GM10248 (cell line): ENCODE results near the gene HOXA6.

Experiments
- CTCF ChIA-PET: fragments of 300-600 bp; sonication (Branson Sonifier 250); formaldehyde crosslinking; extraction: SDS; loops from one replicate; lab custom pipeline; 2021; ENCODE audit warnings: antibody characterized with exemption; lab: Yijun Ruan, JAX
- POLR2A ChIA-PET: fragments of 350-650 bp; sonication (Branson Sonifier 250); formaldehyde crosslinking; extraction: SDS; loops from one replicate; lab custom pipeline; 2020; ENCODE audit warnings: antibody characterized with exemption; lab: Yijun Ruan, JAX
- DNase-seq: peaks from one replicate; pipeline ENCODE4 v3.0.0; 2012; ENCODE audit errors: extremely low spot score
- TF ChIP-seq, protein P1 (sequence below): IDR thresholded peaks from 2 replicates; pipeline ENCODE4 v1.5.1; 2012; ENCODE audit warnings: mild to moderate bottlenecking, low read depth; ENCODE audit errors: extremely low read depth, missing control alignments, control extremely low read depth

Gene HOXA6

DNA sequence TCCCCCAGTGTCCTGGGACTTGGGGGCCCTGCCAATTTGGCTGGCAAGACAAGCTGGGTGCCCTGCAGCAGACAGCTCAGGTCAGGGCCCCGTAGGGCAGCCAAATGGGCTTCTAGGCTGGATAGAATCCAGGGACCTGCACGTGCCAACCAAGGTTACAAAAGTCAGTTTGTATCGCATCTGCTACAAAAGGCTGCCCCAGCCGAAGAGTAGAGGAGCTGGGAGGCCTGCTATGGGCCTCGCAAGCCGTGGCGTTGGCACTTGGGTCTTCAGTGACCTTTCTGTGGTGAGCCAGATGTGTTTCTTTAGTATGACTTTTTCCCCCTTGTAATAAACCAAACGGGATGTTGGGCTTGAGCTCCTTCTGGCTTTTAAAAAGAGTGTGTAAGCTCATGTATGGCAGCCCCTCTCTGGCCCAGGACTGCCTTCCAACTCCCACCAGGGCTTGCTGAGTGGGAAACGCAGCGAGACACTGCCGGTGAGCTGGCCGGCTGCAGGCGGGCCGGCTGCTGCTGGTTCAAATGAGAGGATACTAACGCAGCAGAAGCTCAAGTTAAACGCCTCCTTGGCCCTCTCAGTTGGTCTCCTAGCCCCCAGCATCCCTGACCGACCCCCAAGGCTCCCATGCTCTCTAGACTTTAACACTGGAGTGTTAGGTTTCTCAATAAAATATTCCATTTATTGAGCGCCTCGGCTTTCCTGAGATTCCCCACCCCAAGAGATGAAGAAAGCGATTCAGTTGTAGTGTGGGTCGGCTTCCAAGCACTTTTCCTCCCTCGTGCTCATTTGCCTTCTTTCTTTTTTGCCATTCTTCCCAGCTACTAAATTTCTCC is 29.6 kb upstream of the HOXA6 start:
- TF ChIP-seq, protein P1, sequence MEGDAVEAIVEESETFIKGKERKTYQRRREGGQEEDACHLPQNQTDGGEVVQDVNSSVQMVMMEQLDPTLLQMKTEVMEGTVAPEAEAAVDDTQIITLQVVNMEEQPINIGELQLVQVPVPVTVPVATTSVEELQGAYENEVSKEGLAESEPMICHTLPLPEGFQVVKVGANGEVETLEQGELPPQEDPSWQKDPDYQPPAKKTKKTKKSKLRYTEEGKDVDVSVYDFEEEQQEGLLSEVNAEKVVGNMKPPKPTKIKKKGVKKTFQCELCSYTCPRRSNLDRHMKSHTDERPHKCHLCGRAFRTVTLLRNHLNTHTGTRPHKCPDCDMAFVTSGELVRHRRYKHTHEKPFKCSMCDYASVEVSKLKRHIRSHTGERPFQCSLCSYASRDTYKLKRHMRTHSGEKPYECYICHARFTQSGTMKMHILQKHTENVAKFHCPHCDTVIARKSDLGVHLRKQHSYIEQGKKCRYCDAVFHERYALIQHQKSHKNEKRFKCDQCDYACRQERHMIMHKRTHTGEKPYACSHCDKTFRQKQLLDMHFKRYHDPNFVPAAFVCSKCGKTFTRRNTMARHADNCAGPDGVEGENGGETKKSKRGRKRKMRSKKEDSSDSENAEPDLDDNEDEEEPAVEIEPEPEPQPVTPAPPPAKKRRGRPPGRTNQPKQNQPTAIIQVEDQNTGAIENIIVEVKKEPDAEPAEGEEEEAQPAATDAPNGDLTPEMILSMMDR: no peak
- ChIA-PET POLR2A (no interaction called here), CTCF (interaction anchor here (0.9 to 3.4 kb wide), 6 partner anchors 15 to 884 kb away, joined by 3 to 18 read pairs (median 4); no protein-coding TSS in a partner anchor)
- DNase-seq: no peak

DNA sequence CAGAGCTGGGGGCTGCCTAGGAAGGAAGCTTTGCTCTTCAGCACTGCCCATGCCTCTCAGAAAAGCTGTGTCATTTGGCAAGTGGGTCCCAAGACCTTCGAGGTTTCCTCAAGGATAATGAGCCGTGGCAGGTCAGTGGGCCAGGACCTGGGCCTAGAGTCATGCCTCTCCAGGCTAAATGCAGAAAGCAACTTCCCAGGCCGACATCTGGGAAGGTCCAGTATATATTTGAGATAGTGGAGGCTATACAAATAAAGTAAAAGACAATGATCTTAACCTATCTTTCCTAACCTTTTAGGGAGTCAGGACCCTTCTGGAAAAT is 28.9 kb upstream of the HOXA6 start:
- ChIA-PET POLR2A (no interaction called here), CTCF (interaction anchor here (0.9 to 3.4 kb wide), 6 partner anchors 15 to 885 kb away, joined by 3 to 18 read pairs (median 4); no protein-coding TSS in a partner anchor)
- TF ChIP-seq, protein P1: no peak
- no peak for DNase-seq

DNA sequence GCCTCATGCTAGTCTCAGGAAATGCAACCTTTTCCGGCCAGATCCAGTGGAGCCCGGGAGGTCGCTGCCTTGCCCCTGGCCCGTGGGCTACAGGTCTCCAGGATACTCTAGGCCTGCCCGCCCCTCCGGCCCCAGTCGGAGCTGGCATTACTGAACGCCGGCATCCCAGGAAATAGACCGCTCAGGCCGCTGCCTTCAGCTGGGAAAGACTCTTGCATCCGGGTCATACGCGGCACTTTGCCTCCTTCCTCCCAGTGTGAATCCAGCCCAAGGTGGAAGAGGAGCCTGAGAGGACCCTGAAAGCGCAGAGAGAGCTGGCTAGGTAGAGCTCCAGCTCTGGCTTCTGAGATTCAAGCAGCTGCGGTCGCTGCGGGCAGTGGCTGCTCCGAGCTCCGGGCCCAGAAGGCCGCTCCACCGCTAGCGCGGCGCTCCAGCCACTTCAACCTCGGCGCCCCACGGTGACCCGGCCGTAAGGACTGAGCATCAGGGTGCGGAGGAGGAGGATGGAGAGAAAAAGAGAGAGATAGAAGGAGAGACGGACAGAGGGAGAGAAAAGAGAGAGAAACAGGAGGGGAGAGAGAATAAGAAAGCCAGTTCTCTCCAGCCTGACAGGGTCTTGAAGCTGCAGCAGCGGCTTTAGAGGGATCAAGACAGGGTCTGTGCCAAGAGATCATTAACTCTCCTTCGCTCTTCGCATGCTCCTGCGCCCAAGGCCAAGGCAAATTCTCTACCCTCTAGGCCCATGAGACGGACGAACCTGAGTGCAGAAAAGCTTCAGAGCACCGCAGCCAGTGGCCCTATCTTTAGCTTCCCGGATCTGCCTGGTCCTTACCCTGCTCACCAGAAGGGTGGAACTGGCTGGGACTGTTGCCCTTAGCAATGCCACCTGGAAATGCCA is 28.3 kb upstream of the HOXA6 start:
- ChIA-PET CTCF (interaction anchor here (1.4 to 3.4 kb wide), 4 partner anchors 14 to 886 kb away, joined by 3 to 18 read pairs (median 9); no protein-coding TSS in a partner anchor), POLR2A (no interaction called here)
- no peak for DNase-seq
- TF ChIP-seq, protein P1: no peak

DNA sequence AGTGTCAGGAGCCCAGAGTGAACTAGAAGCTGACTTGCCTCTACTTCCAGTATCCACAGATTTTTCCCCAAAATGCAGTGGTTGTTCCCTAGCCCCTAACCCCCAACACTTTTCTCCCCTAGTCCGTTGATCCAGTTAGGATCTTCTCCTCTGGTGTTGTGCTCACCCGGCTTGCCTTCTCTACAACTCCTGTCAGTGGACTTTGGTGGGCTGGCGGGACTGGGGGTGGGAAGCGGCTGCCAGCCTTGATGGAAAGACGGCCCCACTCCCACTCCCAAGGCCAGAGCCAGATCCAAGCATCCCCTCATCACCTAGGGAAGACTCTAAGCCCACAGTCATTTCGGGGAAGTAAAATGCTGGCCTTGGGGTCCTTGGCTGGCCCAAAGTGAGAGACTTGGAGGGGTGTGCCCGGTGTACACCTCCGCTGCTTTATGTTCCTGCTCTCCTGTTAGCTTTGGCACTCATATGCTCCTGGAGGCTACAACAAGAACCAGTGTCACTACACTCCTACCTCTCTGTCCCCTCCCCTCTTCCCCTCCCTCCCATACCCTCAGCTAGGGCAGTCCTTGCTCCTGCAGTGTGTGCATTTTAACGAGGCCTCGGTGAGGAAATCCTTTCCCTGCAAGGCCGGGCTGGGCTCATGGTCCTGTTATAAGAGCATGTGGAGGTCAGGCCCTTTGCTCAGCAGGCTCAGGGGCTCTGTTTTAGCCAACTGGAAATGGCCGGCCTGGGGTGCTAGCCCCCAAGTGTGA is 27.5 kb upstream of the HOXA6 start:
- CTCF ChIA-PET: interaction anchor here (0.8 kb wide), 1 partner anchor 21 kb away, joined by 3 read pairs; no protein-coding TSS in a partner anchor
- POLR2A ChIA-PET: no interaction called here
- no peak for DNase-seq
- TF ChIP-seq, protein P1: no peak

DNA sequence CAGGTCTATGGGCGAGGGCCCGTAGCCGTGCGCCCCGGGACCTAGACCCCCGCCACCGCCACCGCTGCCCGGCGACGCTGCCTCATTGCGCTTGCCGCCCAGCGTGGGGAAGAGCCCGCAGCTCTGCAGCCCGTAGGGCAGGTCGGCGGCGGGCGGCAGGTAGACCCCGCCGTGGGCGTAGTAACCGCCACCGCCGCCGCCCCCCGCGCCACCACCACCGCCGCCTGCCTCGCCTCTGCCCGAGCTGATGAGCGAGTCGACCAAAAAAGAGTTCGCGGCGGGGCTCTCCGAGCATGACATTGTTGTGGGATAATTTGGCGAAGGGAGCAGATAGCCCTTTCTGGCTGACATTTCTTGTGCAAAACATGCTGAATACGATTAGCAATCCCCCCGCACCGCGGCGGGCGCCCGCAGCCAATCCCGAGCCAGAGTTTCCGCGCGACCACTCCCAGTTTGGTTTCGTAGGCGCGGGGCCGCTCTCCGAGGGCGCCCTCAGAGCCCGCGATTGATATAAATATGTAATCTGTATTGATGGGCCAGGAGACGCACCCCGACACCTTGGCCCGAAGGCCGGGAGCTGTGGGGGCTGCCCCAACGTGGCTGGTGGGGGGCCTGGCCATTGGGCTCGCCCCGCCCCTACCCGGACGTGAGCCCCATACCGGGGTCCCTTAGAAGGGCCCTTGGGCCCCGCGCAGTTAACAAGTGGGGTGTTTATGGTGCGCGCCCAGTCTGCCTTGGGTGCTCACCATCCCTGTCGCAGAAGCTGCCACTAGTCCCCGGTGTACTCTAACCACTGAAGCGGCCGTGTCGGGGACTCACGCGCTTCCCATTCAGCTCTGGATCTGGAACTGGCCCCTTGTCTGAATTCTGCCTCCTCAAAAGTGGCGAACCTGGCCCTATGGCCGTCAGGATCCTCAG is 26.6 kb upstream of the HOXA6 start, which contains the start of gene HOXA10:
TSS of gene HOXA10 (minus strand) at position 365 of the 918 bp plus-strand sequence. CDS start at position 351, 14 bp downstream.
- TF ChIP-seq, protein P1: no peak
- CTCF ChIA-PET: interaction anchor here (0.8 to 1.0 kb wide), 2 partner anchors 22 kb away, joined by 3 to 4 read pairs; no protein-coding TSS in a partner anchor
- POLR2A ChIA-PET: no interaction called here
- DNase-seq: no peak
